Neural cell (in vitro differentiated cells): ENCODE data around the gene TMEM59L. TPM values are rescaled to one million over a fixed set of nuclear protein-coding genes. Genes with fewer than 3 reads are reported as not detected.

Source experiments
- H2AFZ ChIP-seq: fragments of 200-600, 300-800 bp; sonication (generic), shearing (Covaris generic); 2 replicates; pipeline ENCODE4 v1.6.0; 2014; ENCODE audit warnings: low read depth, mild to moderate bottlenecking, antibody characterized with exemption, low read length, moderate library complexity
- H3F3A ChIP-seq: fragments of 200-600 bp; shearing (Covaris generic); 2 replicates; pipeline ENCODE4 v1.6.1; 2016; ENCODE audit warnings: mild to moderate bottlenecking, moderate library complexity, mixed read lengths, antibody characterized with exemption, low read length; ENCODE audit not compliant: insufficient read depth, poor library complexity, severe bottlenecking
- H3K27ac ChIP-seq: fragments of 200-600, 300-800 bp; sonication (generic), shearing (Covaris generic); 2 replicates; pipeline ENCODE4 v1.5.1; 2014; ENCODE audit warnings: mild to moderate bottlenecking, low read length, moderate library complexity
- H3K27me3 ChIP-seq: fragments of 300-800, 200-600 bp; sonication (generic), shearing (Covaris generic); 2 replicates; pipeline ENCODE4 v1.6.0; 2014; ENCODE audit warnings: mild to moderate bottlenecking, low read depth, low read length, moderate library complexity; ENCODE audit not compliant: insufficient read depth
- H3K36me3 ChIP-seq: fragments of 300-800, 200-600 bp; sonication (generic), shearing (Covaris generic); 2 replicates; pipeline ENCODE4 v1.5.1; 2014; ENCODE audit warnings: mild to moderate bottlenecking, antibody characterized with exemption, low read length, moderate library complexity; ENCODE audit not compliant: insufficient read depth
- H3K4me2 ChIP-seq: fragments of 300-800, 200-600 bp; sonication (generic), shearing (Covaris generic); 2 replicates; pipeline ENCODE4 v1.6.0; 2014; ENCODE audit warnings: mild to moderate bottlenecking, low read length
- H3K4me3 ChIP-seq: fragments of 300-800, 200-600 bp; sonication (generic), shearing (Covaris generic); 2 replicates; pipeline ENCODE4 v1.5.1; 2014; ENCODE audit warnings: mild to moderate bottlenecking, low read length, moderate library complexity
- H3K79me2 ChIP-seq: fragments of 200-600 bp; shearing (Covaris generic); replicated peaks from 2 replicates; pipeline ENCODE4 v1.6.0; 2014; ENCODE audit warnings: mild to moderate bottlenecking, low read length, moderate library complexity; ENCODE audit not compliant: insufficient read depth
- H3K9ac ChIP-seq: fragments of 300-800, 200-600 bp; sonication (generic), shearing (Covaris generic); 2 replicates; pipeline ENCODE4 v1.6.1; 2016; ENCODE audit warnings: mild to moderate bottlenecking, low read length, mixed read lengths
- H3K9me2 ChIP-seq: fragments of 200-600 bp; shearing (Covaris generic); 2 replicates; pipeline ENCODE4 v1.6.1; 2016; ENCODE audit warnings: mild to moderate bottlenecking, low read length, mixed read lengths; ENCODE audit not compliant: insufficient read depth
- H3K9me3 ChIP-seq: fragments of 200-600, 300-800 bp; sonication (generic), shearing (Covaris generic); 2 replicates; pipeline ENCODE4 v1.6.1; 2016; ENCODE audit warnings: mild to moderate bottlenecking, mixed run types, low read length, moderate library complexity, mixed read lengths
- H4K20me1 ChIP-seq: fragments of 200-600 bp; shearing (Covaris generic); 2 replicates; pipeline ENCODE4 v1.6.1; 2016; ENCODE audit warnings: mild to moderate bottlenecking, mixed run types; ENCODE audit not compliant: insufficient read depth
- CTCF ChIP-seq: fragments of 450-650 bp; IDR thresholded peaks from 2 replicates; pipeline ENCODE4 v1.5.1; 2014; ENCODE audit warnings: antibody characterized with exemption, mild to moderate bottlenecking, moderate library complexity; ENCODE audit not compliant: poor library complexity, severe bottlenecking
- EP300 ChIP-seq: fragments of 450-650 bp; conservative IDR thresholded peaks from 2 replicates; pipeline ENCODE4 v1.6.1; 2014; ENCODE audit warnings: antibody characterized with exemption, mild to moderate bottlenecking, moderate library complexity; ENCODE audit not compliant: poor library complexity, severe bottlenecking
- EZH2 ChIP-seq: fragments of 200-600, 300-800 bp; shearing (Covaris generic), sonication (generic); IDR thresholded peaks from 2 replicates; pipeline ENCODE4 v1.6.1; 2014; ENCODE audit warnings: antibody characterized with exemption, low read length, borderline replicate concordance, mild to moderate bottlenecking; ENCODE audit not compliant: insufficient read depth, poor library complexity, severe bottlenecking
- MXI1 ChIP-seq: fragments of 450-650 bp; conservative IDR thresholded peaks from 2 replicates; pipeline ENCODE4 v1.6.1; 2014; ENCODE audit warnings: antibody characterized with exemption, mild to moderate bottlenecking; ENCODE audit not compliant: poor library complexity, severe bottlenecking
- POLR2AphosphoS5 ChIP-seq: IDR thresholded peaks from 2 replicates; pipeline ENCODE4 v1.6.1; 2012
- RAD21 ChIP-seq: fragments of 450-650 bp; conservative IDR thresholded peaks from 2 replicates; pipeline ENCODE4 v1.6.1; 2014; ENCODE audit warnings: antibody characterized with exemption, mild to moderate bottlenecking, moderate library complexity
- REST ChIP-seq: IDR thresholded peaks from 2 replicates; pipeline ENCODE4 v1.6.1; 2012; ENCODE audit warnings: borderline replicate concordance
- SMC3 ChIP-seq: fragments of 450-650 bp; conservative IDR thresholded peaks from 2 replicates; pipeline ENCODE4 v1.6.1; 2014; ENCODE audit warnings: antibody characterized with exemption, mild to moderate bottlenecking, moderate library complexity; ENCODE audit not compliant: poor library complexity
- TAF1 ChIP-seq: IDR thresholded peaks from 2 replicates; pipeline ENCODE4 v1.6.1; 2012; ENCODE audit warnings: low read depth
- polyA plus RNA-seq: library from polyadenylated mRNA; depleted of rRNA; stranded (reverse); fragments of >200 nt; gene quantifications from 2 replicates; pipeline ENCODE4 v1.2.3, GENCODE V29; 2014

TMEM59L gene
- polyA plus RNA-seq, 1 donor from 2014 or later = 138 TPM

DNA sequence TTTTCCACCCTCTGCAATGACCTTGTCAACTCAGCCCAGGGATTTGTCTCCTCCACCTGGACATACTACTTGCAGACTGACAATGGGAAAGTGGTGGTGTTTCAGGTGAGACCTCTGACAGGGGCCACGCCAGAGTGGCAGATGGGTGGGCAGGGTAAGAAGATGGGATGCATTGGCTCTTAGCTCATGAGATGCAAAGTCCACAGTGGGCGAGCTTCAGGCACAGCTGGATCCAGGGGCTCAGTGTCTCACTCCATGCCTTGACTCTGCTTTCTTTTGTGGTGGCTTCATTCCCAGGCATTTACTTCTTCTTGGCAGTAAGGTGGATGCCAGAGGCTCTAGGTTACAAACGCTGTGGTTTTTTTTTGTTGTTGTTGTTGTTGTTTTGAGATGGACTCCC is 3.4 kb downstream of the TMEM59L start:
- H3K27ac ChIP-seq = no peak overlapping the region
- H3K27me3 ChIP-seq = peaks cover 16% of the 10 kb centered on the region
- H3K4me2 ChIP-seq = no peak overlapping the region
- H3K9me3 ChIP-seq = no peaks in the 10 kb centered on the region
- H3F3A ChIP-seq = no peaks in the 10 kb centered on the region
- TF ChIP-seq TAF1 (no peak), MXI1 (no peak), EZH2 (no peak), REST (no peak), RAD21 (no peak)
- H2AFZ ChIP-seq = no peak overlapping the region
- H4K20me1 ChIP-seq = no peaks in the 10 kb centered on the region
- no peaks in the 10 kb centered on the region for H3K79me2 ChIP-seq
- no peak overlapping the region for H3K4me3 ChIP-seq
- no peaks in the 10 kb centered on the region for H3K9me2 ChIP-seq
- no peaks in the 10 kb centered on the region for H3K36me3 ChIP-seq
- H3K9ac ChIP-seq = no peak overlapping the region

GRCh38 chr19:18617562-18617961 is 4.9 kb downstream of the TMEM59L start:
- no peak overlapping the region for H3K27ac ChIP-seq
- H3K9ac ChIP-seq = no peak overlapping the region
- no peaks in the 10 kb centered on the region for H3F3A ChIP-seq
- H3K27me3 ChIP-seq = peaks cover 3% of the 10 kb centered on the region
- no peaks in the 10 kb centered on the region for H3K79me2 ChIP-seq
- no peaks in the 10 kb centered on the region for H3K9me3 ChIP-seq
- H3K9me2 ChIP-seq = no peaks in the 10 kb centered on the region
- no peak overlapping the region for H3K4me2 ChIP-seq
- no peak overlapping the region for H3K4me3 ChIP-seq
- H2AFZ ChIP-seq = no peak overlapping the region
- TF ChIP-seq TAF1 (no peak), RAD21 (no peak), EZH2 (no peak), MXI1 (no peak), SMC3 (no peak), POLR2AphosphoS5 (no peak), CTCF (no peak), EP300 (no peak), REST (no peak)
- no peaks in the 10 kb centered on the region for H4K20me1 ChIP-seq
- no peaks in the 10 kb centered on the region for H3K36me3 ChIP-seq
